ENCODE measurements around the gene CACUL1. TPM values are rescaled to one million over a fixed set of nuclear protein-coding genes. Genes with fewer than 3 reads are reported as not detected.
"Not testable (repeated sequence)": the region's sequence is repeated elsewhere in the genome, so short reads cannot be mapped to it uniquely, and the experiment has no call there.

Gene CACUL1
- total RNA-seq, 2 experiments from 2014 or later, result 20.1 to 24.4 TPM

GRCh38 chr10:118783776-118784545 is 29.2 kb upstream of the CACUL1 start:
- Mint-ChIP-seq H3K9me3 (ENCODE audit: low read depth) (no peaks in the 10 kb centered on the region), H3K36me3 (ENCODE audit: low read depth) (no peaks in the 10 kb centered on the region), H3K4me3 (peak overlapping the region; percentile 25), H3K27ac (no peak overlapping the region), H3K27me3 (peaks cover 7% of the 10 kb centered on the region), H3K4me1 (peaks cover 2% of the 10 kb centered on the region)
- intact Hi-C loops (cut with DNase I, micrococcal nuclease), result no loop called here
- ATAC-seq, result no peak
- no peak for DNase-seq
- POLR2A ChIA-PET, result no interaction called here
- CTCF ChIA-PET, result no interaction called here

GRCh38 chr10:118782916-118783465 is 28.2 kb upstream of the CACUL1 start:
- H3K4me3 Mint-ChIP-seq; H3K36me3 Mint-ChIP-seq (ENCODE audit: low read depth); intact Hi-C loops (cut with DNase I, micrococcal nuclease); CTCF ChIA-PET; DNase-seq; H3K9me3 Mint-ChIP-seq (ENCODE audit: low read depth); H3K27me3 Mint-ChIP-seq; H3K27ac Mint-ChIP-seq; POLR2A ChIA-PET; H3K4me1 Mint-ChIP-seq; ATAC-seq: not testable (repeated sequence)

GRCh38 chr10:118781541-118781940 is 26.8 kb upstream of the CACUL1 start:
- ChIA-PET CTCF (interaction anchor here (0.5 kb wide), 1 partner anchor 166 kb away, joined by 3 read pairs; no protein-coding TSS in a partner anchor), POLR2A (no interaction called here)
- Mint-ChIP-seq H3K4me1 (peaks cover 2% of the 10 kb centered on the region), H3K36me3 (ENCODE audit: low read depth) (no peaks in the 10 kb centered on the region), H3K27me3 (peaks cover 5% of the 10 kb centered on the region), H3K4me3 (no peak overlapping the region), H3K27ac (no peak overlapping the region), H3K9me3 (ENCODE audit: low read depth) (peaks cover 6% of the 10 kb centered on the region)
- DNase-seq (no peak), ATAC-seq (no peak)
- intact Hi-C loops (cut with DNase I, micrococcal nuclease), result no loop called here

- DNase-seq, result no peak
- H3K27ac Mint-ChIP-seq, result no peak overlapping the region
- ChIA-PET POLR2A (no interaction called here), CTCF (no interaction called here)
- H3K4me3 Mint-ChIP-seq, result no peak overlapping the region
- H3K36me3 Mint-ChIP-seq (ENCODE audit: low read depth), result no peaks in the 10 kb centered on the region
- peaks cover under 1% of the 10 kb centered on the region for H3K27me3 Mint-ChIP-seq
- H3K9me3 Mint-ChIP-seq (ENCODE audit: low read depth), result peaks cover 6% of the 10 kb centered on the region
- no peak for ATAC-seq
- peaks cover under 1% of the 10 kb centered on the region for H3K4me1 Mint-ChIP-seq
- intact Hi-C loops (cut with DNase I, micrococcal nuclease), result no loop called here
Measured at GRCh38 chr10:118778727-118779126, 24.0 kb upstream of the CACUL1 start.

- Mint-ChIP-seq H3K4me1 (no peaks in the 10 kb centered on the region), H3K27me3 (no peaks in the 10 kb centered on the region), H3K4me3 (no peak overlapping the region), H3K9me3 (ENCODE audit: low read depth) (peaks cover 6% of the 10 kb centered on the region), H3K36me3 (ENCODE audit: low read depth) (no peaks in the 10 kb centered on the region), H3K27ac (no peak overlapping the region)
- ChIA-PET POLR2A (no interaction called here), CTCF (no interaction called here)
- ATAC-seq, result no peak
- intact Hi-C loops (cut with DNase I, micrococcal nuclease), result no loop called here
- no peak for DNase-seq
Measured at GRCh38 chr10:118776960-118777359, 22.2 kb upstream of the CACUL1 start.

- H3K27ac Mint-ChIP-seq, result no peak overlapping the region
- DNase-seq (no peak), ATAC-seq (no peak)
- H3K4me1 Mint-ChIP-seq, result no peaks in the 10 kb centered on the region
- POLR2A ChIA-PET, result no interaction called here
- CTCF ChIA-PET, result interaction anchor here (0.8 kb wide), 1 partner anchor 254 kb away, joined by 3 read pairs; no protein-coding TSS in a partner anchor
- H3K27me3 Mint-ChIP-seq, result no peaks in the 10 kb centered on the region
- intact Hi-C loops (cut with DNase I, micrococcal nuclease), result no loop called here
- H3K9me3 Mint-ChIP-seq (ENCODE audit: low read depth), result peaks cover 6% of the 10 kb centered on the region
- H3K4me3 Mint-ChIP-seq, result no peak overlapping the region
- H3K36me3 Mint-ChIP-seq (ENCODE audit: low read depth), result no peaks in the 10 kb centered on the region
Measured at GRCh38 chr10:118776033-118776432, 21.3 kb upstream of the CACUL1 start.

GRCh38 chr10:118775478-118775877 is 20.7 kb upstream of the CACUL1 start:
- Mint-ChIP-seq H3K36me3 (ENCODE audit: low read depth) (no peaks in the 10 kb centered on the region), H3K4me1 (no peaks in the 10 kb centered on the region), H3K27ac (no peak overlapping the region), H3K27me3 (no peaks in the 10 kb centered on the region), H3K9me3 (ENCODE audit: low read depth) (peaks cover 6% of the 10 kb centered on the region), H3K4me3 (no peak overlapping the region)
- DNase-seq, result no peak
- ChIA-PET CTCF (interaction anchor here (0.8 kb wide), 1 partner anchor 255 kb away, joined by 3 read pairs; no protein-coding TSS in a partner anchor), POLR2A (no interaction called here)
- intact Hi-C loops (cut with DNase I, micrococcal nuclease), result no loop called here
- ATAC-seq, result no peak

GRCh38 chr10:118773041-118773440 is 18.3 kb upstream of the CACUL1 start:
- intact Hi-C loops (cut with DNase I, micrococcal nuclease), result no loop called here
- no peaks in the 10 kb centered on the region for H3K4me1 Mint-ChIP-seq
- DNase-seq, result no peak
- no peak overlapping the region for H3K4me3 Mint-ChIP-seq
- ChIA-PET CTCF (interaction anchor here (1.3 kb wide), 1 partner anchor 67 kb away, joined by 3 read pairs; no protein-coding TSS in a partner anchor), POLR2A (no interaction called here)
- peaks cover 6% of the 10 kb centered on the region for H3K9me3 Mint-ChIP-seq (ENCODE audit: low read depth)
- no peak for ATAC-seq
- no peaks in the 10 kb centered on the region for H3K36me3 Mint-ChIP-seq (ENCODE audit: low read depth)
- no peaks in the 10 kb centered on the region for H3K27me3 Mint-ChIP-seq
- no peak overlapping the region for H3K27ac Mint-ChIP-seq

- Mint-ChIP-seq H3K27me3 (no peaks in the 10 kb centered on the region), H3K27ac (no peak overlapping the region), H3K36me3 (ENCODE audit: low read depth) (no peaks in the 10 kb centered on the region), H3K4me3 (no peak overlapping the region), H3K9me3 (ENCODE audit: low read depth) (peaks cover under 1% of the 10 kb centered on the region), H3K4me1 (no peaks in the 10 kb centered on the region)
- intact Hi-C loops (cut with DNase I, micrococcal nuclease), result no loop called here
- ChIA-PET CTCF (interaction anchor here (1.3 kb wide), 1 partner anchor 66 kb away, joined by 3 read pairs; no protein-coding TSS in a partner anchor), POLR2A (no interaction called here)
- ATAC-seq, result no peak
- DNase-seq, result no peak
Measured at GRCh38 chr10:118771976-118772375, 17.2 kb upstream of the CACUL1 start.

GRCh38 chr10:118769898-118770600 is 15.3 kb upstream of the CACUL1 start:
- no peak overlapping the region for H3K4me3 Mint-ChIP-seq
- CTCF ChIA-PET, result no interaction called here
- ATAC-seq (no peak), DNase-seq (no peak)
- POLR2A ChIA-PET, result no interaction called here
- no peaks in the 10 kb centered on the region for H3K4me1 Mint-ChIP-seq
- H3K9me3 Mint-ChIP-seq (ENCODE audit: low read depth), result no peaks in the 10 kb centered on the region
- intact Hi-C loops (cut with DNase I, micrococcal nuclease), result no loop called here
- H3K36me3 Mint-ChIP-seq (ENCODE audit: low read depth), result no peaks in the 10 kb centered on the region
- H3K27me3 Mint-ChIP-seq, result no peaks in the 10 kb centered on the region
- H3K27ac Mint-ChIP-seq, result no peak overlapping the region

GRCh38 chr10:118768041-118768919 is 13.5 kb upstream of the CACUL1 start:
- POLR2A ChIA-PET, result no interaction called here
- H3K9me3 Mint-ChIP-seq (ENCODE audit: low read depth), result no peaks in the 10 kb centered on the region
- ATAC-seq, result no peak
- intact Hi-C loops (cut with DNase I, micrococcal nuclease), result no loop called here
- H3K36me3 Mint-ChIP-seq (ENCODE audit: low read depth), result no peaks in the 10 kb centered on the region
- no peaks in the 10 kb centered on the region for H3K4me1 Mint-ChIP-seq
- H3K27ac Mint-ChIP-seq, result no peak overlapping the region
- H3K4me3 Mint-ChIP-seq, result no peak overlapping the region
- CTCF ChIA-PET, result interaction anchor here (0.9 kb wide), 1 partner anchor 135 kb away, joined by 3 read pairs; no protein-coding TSS in a partner anchor
- DNase-seq, result no peak
- no peaks in the 10 kb centered on the region for H3K27me3 Mint-ChIP-seq
